ENCODE results near the gene PPP2R1B. TPM values are rescaled to one million over a fixed set of nuclear protein-coding genes. Genes with fewer than 3 reads are reported as not detected.

The PPP2R1B gene
- total and polyA plus RNA-seq, 5 donors, result 5.7 to 19.7 (median 9.8) TPM

GRCh38 chr11:111734101-111734953 lies 31.9 kb downstream of the PPP2R1B start:
- ATAC-seq (no peak), DNase-seq (peak in 1 of 3 donors; percentile 64)
- intact Hi-C loops (cut with DNase I), result no loop called here
- no peak overlapping the region for H3K4me3 ChIP-seq (ENCODE audit: low read length)
- WGBS, result 58% methylated on average over 8 of the region's 8 CpGs
- peaks cover 62% of the 10 kb centered on the region for H3K4me1 ChIP-seq (ENCODE audit: control insufficient read depth, insufficient read depth, low read length)
- peak overlapping the region; percentile 95 for H3K27ac ChIP-seq (ENCODE audit: low read length)
- no peaks in the 10 kb centered on the region for H3K27me3 ChIP-seq (ENCODE audit: control insufficient read depth, insufficient read depth)
- H3K9me3 ChIP-seq (ENCODE audit: control insufficient read depth, low read length), result no peaks in the 10 kb centered on the region

DNA sequence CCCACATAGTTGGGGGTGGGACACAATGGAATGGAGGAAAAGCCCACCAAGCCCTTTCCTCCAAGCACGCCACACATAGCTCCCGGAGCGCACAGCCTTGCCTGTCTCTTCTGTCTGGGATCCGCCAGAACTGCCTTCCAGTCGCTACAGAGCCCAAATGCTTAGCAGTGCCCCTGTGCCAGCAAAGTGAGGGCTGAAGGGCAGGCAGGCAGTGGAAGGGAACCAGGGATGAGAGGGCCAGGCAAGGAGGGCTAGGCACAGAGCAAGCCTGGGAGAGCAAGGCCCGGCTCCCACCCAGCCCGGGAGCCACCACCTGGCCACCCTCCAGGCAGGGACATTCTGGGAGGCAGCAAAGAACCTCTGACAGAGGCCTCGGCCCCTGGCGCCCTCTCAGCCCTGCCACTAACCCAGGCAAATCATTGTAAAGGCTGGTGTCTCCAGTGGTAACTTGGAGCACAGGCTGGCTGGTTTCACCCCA lies 32.5 kb downstream of the PPP2R1B start:
- no peak overlapping the region for H3K4me3 ChIP-seq (ENCODE audit: low read length)
- peak; percentile 49 to 83 (median 83) for DNase-seq
- WGBS, result 38% methylated on average over 9 of the region's 9 CpGs
- no peaks in the 10 kb centered on the region for H3K27me3 ChIP-seq (ENCODE audit: control insufficient read depth, insufficient read depth)
- intact Hi-C loops (cut with DNase I), result no loop called here
- no peaks in the 10 kb centered on the region for H3K9me3 ChIP-seq (ENCODE audit: control insufficient read depth, low read length)
- ATAC-seq, result no peak
- peaks cover 65% of the 10 kb centered on the region for H3K4me1 ChIP-seq (ENCODE audit: control insufficient read depth, insufficient read depth, low read length)
- peak overlapping the region; percentile 95 for H3K27ac ChIP-seq (ENCODE audit: low read length)

GRCh38 chr11:111733016-111733415 lies 33.2 kb downstream of the PPP2R1B start:
- H3K9me3 ChIP-seq (ENCODE audit: control insufficient read depth, low read length), result no peaks in the 10 kb centered on the region
- WGBS, result 20% methylated on average over 7 of the region's 7 CpGs
- ATAC-seq (peak; percentile 51 to 58), DNase-seq (peak; percentile 77 to 88 (median 87))
- no peak overlapping the region for H3K4me3 ChIP-seq (ENCODE audit: low read length)
- intact Hi-C loops (cut with DNase I), result no loop called here
- peaks cover 60% of the 10 kb centered on the region for H3K4me1 ChIP-seq (ENCODE audit: control insufficient read depth, insufficient read depth, low read length)
- no peaks in the 10 kb centered on the region for H3K27me3 ChIP-seq (ENCODE audit: control insufficient read depth, insufficient read depth)
- H3K27ac ChIP-seq (ENCODE audit: low read length), result peak overlapping the region; percentile 95

GRCh38 chr11:111731821-111732220 lies 34.4 kb downstream of the PPP2R1B start:
- no peak for ATAC-seq
- H3K27ac ChIP-seq (ENCODE audit: low read length), result peak overlapping the region; percentile 64
- WGBS, result 68% methylated on average over 5 of the region's 5 CpGs
- no peaks in the 10 kb centered on the region for H3K9me3 ChIP-seq (ENCODE audit: control insufficient read depth, low read length)
- DNase-seq, result peak in 1 of 3 donors; percentile 75
- peaks cover 52% of the 10 kb centered on the region for H3K4me1 ChIP-seq (ENCODE audit: control insufficient read depth, insufficient read depth, low read length)
- H3K27me3 ChIP-seq (ENCODE audit: control insufficient read depth, insufficient read depth), result no peaks in the 10 kb centered on the region
- intact Hi-C loops (cut with DNase I), result no loop called here
- H3K4me3 ChIP-seq (ENCODE audit: low read length), result no peak overlapping the region

DNA sequence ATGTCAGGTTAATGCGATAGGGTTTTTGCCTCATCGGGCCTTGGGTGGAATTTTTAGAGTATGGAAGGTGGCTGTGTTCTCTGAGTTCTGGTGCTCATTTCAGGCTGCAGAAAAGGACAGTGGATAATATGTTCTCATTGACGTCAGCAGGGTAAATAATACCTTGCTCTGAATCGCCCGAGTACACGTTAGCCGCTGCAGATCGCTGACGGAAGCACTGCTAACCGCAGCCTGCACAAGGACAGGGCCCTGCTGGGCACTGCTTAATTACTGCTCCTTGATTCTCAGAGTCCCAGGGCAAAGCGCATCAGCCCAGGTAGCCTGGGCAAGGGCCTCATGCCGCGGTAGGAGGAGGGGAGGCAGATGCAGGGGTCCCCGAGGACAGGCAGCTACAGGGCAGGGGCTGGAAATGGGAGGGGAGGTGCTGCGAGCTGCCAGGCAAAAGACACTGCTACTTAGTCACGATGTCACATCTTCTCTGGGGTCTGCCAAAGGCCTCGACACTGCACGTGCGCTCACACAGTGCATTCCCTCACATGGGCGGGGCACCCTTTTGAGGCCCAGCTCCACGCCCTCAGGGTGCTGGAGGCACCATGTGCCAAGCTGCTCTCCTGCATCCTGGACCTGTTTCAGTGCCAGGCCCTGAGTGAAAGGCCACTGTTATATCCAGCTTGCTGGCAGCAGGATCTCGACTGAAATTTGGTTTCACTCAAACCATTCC lies 35.2 kb downstream of the PPP2R1B start:
- no peak overlapping the region for H3K4me3 ChIP-seq (ENCODE audit: low read length)
- intact Hi-C loops (cut with DNase I), result no loop called here
- no peaks in the 10 kb centered on the region for H3K27me3 ChIP-seq (ENCODE audit: control insufficient read depth, insufficient read depth)
- peak overlapping the region; percentile 64 for H3K27ac ChIP-seq (ENCODE audit: low read length)
- peak; percentile 24 to 36 for ATAC-seq
- peaks cover 46% of the 10 kb centered on the region for H3K4me1 ChIP-seq (ENCODE audit: control insufficient read depth, insufficient read depth, low read length)
- 53% methylated on average over 22 of the region's 22 CpGs for WGBS
- H3K9me3 ChIP-seq (ENCODE audit: control insufficient read depth, low read length), result no peaks in the 10 kb centered on the region
- peak; percentile 59 to 83 (median 78) for DNase-seq

GRCh38 chr11:111729831-111730311 lies 36.3 kb downstream of the PPP2R1B start:
- WGBS, result 25% methylated on average over 9 of the region's 9 CpGs
- H3K27ac ChIP-seq (ENCODE audit: low read length), result peak overlapping the region; percentile 83
- no peaks in the 10 kb centered on the region for H3K27me3 ChIP-seq (ENCODE audit: control insufficient read depth, insufficient read depth)
- peaks cover 43% of the 10 kb centered on the region for H3K4me1 ChIP-seq (ENCODE audit: control insufficient read depth, insufficient read depth, low read length)
- intact Hi-C loops (cut with DNase I), result no loop called here
- no peak overlapping the region for H3K4me3 ChIP-seq (ENCODE audit: low read length)
- no peak for DNase-seq
- H3K9me3 ChIP-seq (ENCODE audit: control insufficient read depth, low read length), result no peaks in the 10 kb centered on the region
- peak in 1 of 2 donors; percentile 3 for ATAC-seq

- H3K4me3 ChIP-seq (ENCODE audit: low read length), result no peak overlapping the region
Measured at GRCh38 chr11:111729071-111729830, 36.9 kb downstream of the PPP2R1B start.

DNA sequence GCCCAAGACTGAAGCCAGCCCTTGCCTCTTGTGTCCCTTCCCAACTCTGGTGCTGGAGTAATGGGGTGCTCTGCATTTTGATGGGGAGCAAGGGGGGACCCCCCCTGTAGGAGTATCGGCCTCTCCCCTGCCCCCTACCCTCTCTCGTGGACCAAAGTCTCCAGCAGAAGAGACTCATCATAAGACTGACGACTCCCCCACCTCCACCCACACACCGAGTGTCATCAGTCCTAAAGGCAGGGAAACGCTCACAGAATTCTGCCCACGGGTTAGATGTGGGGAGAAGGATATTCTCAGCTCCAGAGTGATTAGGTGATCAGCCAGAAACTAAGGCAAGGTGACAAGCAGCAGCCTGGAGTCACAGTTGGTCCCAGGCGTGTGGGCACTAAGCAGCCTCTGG lies 38.8 kb downstream of the PPP2R1B start:
- H3K4me1 ChIP-seq (ENCODE audit: control insufficient read depth, insufficient read depth, low read length), result peaks cover 22% of the 10 kb centered on the region

More at GRCh38 chr11:111729071-111729830, 36.9 kb downstream of the PPP2R1B start:
- no peaks in the 10 kb centered on the region for H3K9me3 ChIP-seq (ENCODE audit: control insufficient read depth, low read length)
- peak overlapping the region; percentile 83 for H3K27ac ChIP-seq (ENCODE audit: low read length)
- H3K27me3 ChIP-seq (ENCODE audit: control insufficient read depth, insufficient read depth), result no peaks in the 10 kb centered on the region
- 62% methylated on average over 10 of the region's 10 CpGs for WGBS
- ATAC-seq (no peak), DNase-seq (no peak)
- H3K4me1 ChIP-seq (ENCODE audit: control insufficient read depth, insufficient read depth, low read length), result peaks cover 38% of the 10 kb centered on the region
- intact Hi-C loops (cut with DNase I), result no loop called here

DNA sequence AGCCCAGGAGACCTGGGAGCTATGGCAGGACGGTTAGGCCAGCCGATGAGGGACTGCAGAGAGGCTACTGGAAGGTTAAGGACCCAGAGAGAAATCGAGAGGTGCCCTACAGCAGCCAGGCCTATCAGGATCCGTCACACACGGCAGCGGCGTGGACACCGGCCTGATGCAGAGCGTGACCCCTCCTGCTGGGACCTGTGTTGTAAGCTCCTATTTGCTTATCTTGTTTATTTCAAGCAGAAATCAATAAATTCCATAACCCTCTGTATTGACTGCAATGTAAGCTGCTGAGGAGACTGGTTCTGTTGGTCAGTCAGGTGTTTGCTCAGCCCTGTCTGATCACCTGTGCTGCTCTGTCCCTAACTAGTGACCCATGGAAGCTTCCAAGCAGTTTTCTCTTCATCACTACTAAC lies 39.9 kb downstream of the PPP2R1B start:
- 92% methylated on average over 9 of the region's 9 CpGs for WGBS
- no peak overlapping the region for H3K27ac ChIP-seq (ENCODE audit: low read length)
- intact Hi-C loops (cut with DNase I), result no loop called here
- ATAC-seq, result no peak
- no peaks in the 10 kb centered on the region for H3K9me3 ChIP-seq (ENCODE audit: control insufficient read depth, low read length)
- DNase-seq, result no peak
- peaks cover 14% of the 10 kb centered on the region for H3K4me1 ChIP-seq (ENCODE audit: control insufficient read depth, insufficient read depth, low read length)
- no peaks in the 10 kb centered on the region for H3K27me3 ChIP-seq (ENCODE audit: control insufficient read depth, insufficient read depth)
- no peak overlapping the region for H3K4me3 ChIP-seq (ENCODE audit: low read length)

More for the DNA sequence above, 38.8 kb downstream of the PPP2R1B start:
- no peaks in the 10 kb centered on the region for H3K9me3 ChIP-seq (ENCODE audit: control insufficient read depth, low read length)
- H3K4me3 ChIP-seq (ENCODE audit: low read length), result no peak overlapping the region
- ATAC-seq (no peak), DNase-seq (no peak)
- WGBS, result 68% methylated on average over 7 of the region's 7 CpGs
- H3K27ac ChIP-seq (ENCODE audit: low read length), result no peak overlapping the region
- intact Hi-C loops (cut with DNase I), result no loop called here
- no peaks in the 10 kb centered on the region for H3K27me3 ChIP-seq (ENCODE audit: control insufficient read depth, insufficient read depth)

- no peak for DNase-seq
- Histone ChIP-seq H3K4me1 (ENCODE audit: control insufficient read depth, insufficient read depth, low read length) (peaks cover 10% of the 10 kb centered on the region), H3K9me3 (ENCODE audit: control insufficient read depth, low read length) (no peaks in the 10 kb centered on the region), H3K27ac (ENCODE audit: low read length) (no peak overlapping the region), H3K4me3 (ENCODE audit: low read length) (no peak overlapping the region), H3K27me3 (ENCODE audit: control insufficient read depth, insufficient read depth) (no peaks in the 10 kb centered on the region)
- intact Hi-C loops (cut with DNase I), result no loop called here
- ATAC-seq, result no peak
- WGBS, result 88% methylated on average over 10 of the region's 10 CpGs
Measured at GRCh38 chr11:111725621-111726020, 40.6 kb downstream of the PPP2R1B start.

Measured in right cardiac atrium (tissue), 5 donors.